ENCODE measurements around the gene AKAP7.
"Not testable (repeated sequence)": the region's sequence is repeated elsewhere in the genome, so short reads cannot be mapped to it uniquely, and the experiment has no call there.

Gene AKAP7

DNA sequence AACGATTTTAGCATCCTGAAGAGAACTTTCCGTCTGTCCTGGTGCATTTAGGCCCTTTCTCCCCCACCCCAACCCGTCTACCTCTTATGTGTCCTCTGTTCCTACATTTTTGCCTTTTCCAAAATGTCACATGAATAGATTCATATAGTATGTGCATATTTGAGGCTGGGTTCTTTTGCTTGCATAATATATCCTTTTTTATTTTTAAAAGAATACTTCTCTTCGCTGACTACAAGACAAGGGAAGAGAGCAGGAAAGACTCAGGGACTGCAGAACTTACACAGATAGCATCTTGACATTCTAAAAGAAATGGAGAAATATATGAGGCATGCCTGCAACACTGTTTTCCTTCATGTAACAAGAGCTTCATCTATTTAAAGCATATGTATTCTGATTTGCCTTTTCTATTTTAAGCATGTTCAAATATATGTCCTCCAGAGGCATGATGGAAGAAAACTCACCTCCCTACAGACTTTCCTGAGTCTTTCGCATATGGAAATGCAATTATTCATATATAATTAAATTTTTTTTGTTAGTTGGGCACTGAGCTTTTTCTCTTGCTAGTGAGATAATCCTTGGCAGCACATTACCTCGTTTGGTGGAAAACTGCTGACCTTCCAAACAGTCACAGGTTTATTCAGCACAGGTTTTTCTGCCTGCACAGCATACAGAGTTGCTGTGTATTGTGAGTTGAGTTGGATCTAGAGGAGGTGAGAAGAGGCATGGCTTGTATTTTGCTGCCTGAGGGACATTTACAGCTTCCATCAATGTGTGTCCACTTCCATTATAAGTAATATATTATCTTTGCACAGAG is 170.0 kb downstream of the AKAP7 start:
- DNase-seq (ENCODE audit: low read depth, low spot score): no peak
- Histone ChIP-seq H3K9ac (ENCODE audit: insufficient read length, low read depth) (no peak overlapping the region), H3K4me1 (ENCODE audit: insufficient read depth, insufficient read length) (no peaks in the 10 kb centered on the region), H3K4me3 (ENCODE audit: insufficient read length, low read depth) (no peak overlapping the region), H3K9me3 (ENCODE audit: insufficient read depth, low read length) (peaks cover 17% of the 10 kb centered on the region), H3K27me3 (ENCODE audit: insufficient read depth, insufficient read length) (no peaks in the 10 kb centered on the region), H3K36me3 (ENCODE audit: insufficient read depth, insufficient read length, low read length) (no peaks in the 10 kb centered on the region)
- TF ChIP-seq SUZ12 (IDR thresholded peaks at IDR 0.05; ENCODE audit: extremely low read depth, insufficient read depth, insufficient read length) (no peak), ZNF274 (IDR thresholded peaks at IDR 0.05; ENCODE audit: low read depth, low read length) (no peak), YY1 (IDR thresholded peaks at IDR 0.05; ENCODE audit: insufficient read depth, insufficient read length) (no peak)

DNA sequence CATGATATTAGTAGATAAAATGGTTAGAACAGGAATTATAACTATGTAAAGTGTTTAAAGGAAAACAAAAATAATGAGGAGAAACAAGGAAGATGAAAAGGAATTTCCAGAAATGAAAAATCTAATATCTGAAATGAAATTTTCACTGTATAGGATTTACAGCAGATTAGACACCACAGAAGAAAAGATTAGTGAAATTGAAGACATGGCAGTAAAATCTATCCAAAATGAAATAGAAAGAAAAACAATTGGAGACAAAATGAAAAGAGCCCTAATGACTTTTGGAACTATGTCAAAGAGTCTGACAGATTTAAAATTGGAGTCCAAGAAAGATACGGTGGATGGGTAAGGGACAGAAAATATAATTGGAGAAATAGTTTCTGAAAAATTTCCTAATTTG is 174.2 kb downstream of the AKAP7 start:
- no peak for TF ChIP-seq YY1 (IDR thresholded peaks at IDR 0.05; ENCODE audit: insufficient read depth, insufficient read length)
- TF ChIP-seq SUZ12 (IDR thresholded peaks at IDR 0.05; ENCODE audit: extremely low read depth, insufficient read depth, insufficient read length): no peak
- no peak for TF ChIP-seq ZNF274 (IDR thresholded peaks at IDR 0.05; ENCODE audit: low read depth, low read length)
- no peak for DNase-seq (ENCODE audit: low read depth, low spot score)
- H3K9me3 ChIP-seq (ENCODE audit: insufficient read depth, low read length): peaks cover 21% of the 10 kb centered on the region
- no peaks in the 10 kb centered on the region for H3K36me3 ChIP-seq (ENCODE audit: insufficient read depth, insufficient read length, low read length)
- H3K9ac ChIP-seq (ENCODE audit: insufficient read length, low read depth): no peak overlapping the region
- no peaks in the 10 kb centered on the region for H3K27me3 ChIP-seq (ENCODE audit: insufficient read depth, insufficient read length)
- no peaks in the 10 kb centered on the region for H3K4me1 ChIP-seq (ENCODE audit: insufficient read depth, insufficient read length)
- H3K4me3 ChIP-seq (ENCODE audit: insufficient read length, low read depth): no peak overlapping the region

DNA sequence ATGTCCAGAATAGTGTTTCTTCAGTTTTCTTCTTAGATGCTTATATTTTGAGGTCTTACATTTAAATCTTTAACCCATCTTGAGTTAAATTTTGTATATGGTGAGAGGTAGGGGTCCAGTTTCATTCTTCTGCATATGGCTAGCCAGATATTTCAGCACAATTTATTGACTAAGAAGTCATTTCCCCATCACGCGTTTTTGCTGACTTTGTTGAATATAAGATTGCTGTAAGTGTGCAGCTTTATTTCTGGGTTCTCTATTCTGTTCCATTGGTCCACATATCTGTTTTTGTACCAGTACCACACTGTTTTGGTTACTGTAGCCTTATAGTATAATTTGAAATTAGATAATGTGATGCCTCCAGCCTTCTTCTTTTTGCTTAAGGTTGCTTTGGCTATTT is 179.6 kb downstream of the AKAP7 start:
- Histone ChIP-seq H3K4me3 (ENCODE audit: insufficient read length, low read depth) (no peak overlapping the region), H3K9ac (ENCODE audit: insufficient read length, low read depth) (no peak overlapping the region), H3K36me3 (ENCODE audit: insufficient read depth, insufficient read length, low read length) (no peaks in the 10 kb centered on the region), H3K4me1 (ENCODE audit: insufficient read depth, insufficient read length) (no peaks in the 10 kb centered on the region), H3K9me3 (ENCODE audit: insufficient read depth, low read length) (peaks cover 32% of the 10 kb centered on the region), H3K27me3 (ENCODE audit: insufficient read depth, insufficient read length) (no peaks in the 10 kb centered on the region)
- no peak for TF ChIP-seq SUZ12 (IDR thresholded peaks at IDR 0.05; ENCODE audit: extremely low read depth, insufficient read depth, insufficient read length)
- no peak for TF ChIP-seq ZNF274 (IDR thresholded peaks at IDR 0.05; ENCODE audit: low read depth, low read length)
- TF ChIP-seq YY1 (IDR thresholded peaks at IDR 0.05; ENCODE audit: insufficient read depth, insufficient read length): no peak
- no peak for DNase-seq (ENCODE audit: low read depth, low spot score)

DNA sequence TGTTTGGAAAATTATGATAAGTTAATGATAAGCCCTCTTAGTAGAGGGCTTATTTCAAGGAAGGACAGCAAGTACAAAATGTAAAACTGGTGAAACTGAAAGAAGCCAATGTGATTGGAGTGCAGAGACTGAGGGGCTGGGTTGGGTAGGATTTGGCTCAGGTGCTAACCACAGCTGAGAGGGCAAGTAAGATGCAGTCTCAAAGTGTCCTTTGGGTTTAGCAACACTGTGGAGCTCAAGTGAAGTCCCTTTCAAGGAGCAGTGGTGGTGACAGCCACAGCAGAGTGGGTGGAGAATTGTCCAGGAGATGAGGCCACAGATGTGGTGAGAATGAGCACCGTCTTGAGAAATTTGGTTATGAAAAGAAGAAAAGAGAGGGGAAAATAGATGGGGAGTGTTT is 181.4 kb downstream of the AKAP7 start:
- Histone ChIP-seq H3K9me3 (ENCODE audit: insufficient read depth, low read length) (peaks cover 25% of the 10 kb centered on the region; the same call in 1 of the 2 replicates), H3K4me3 (ENCODE audit: insufficient read length, low read depth) (no peak overlapping the region), H3K4me1 (ENCODE audit: insufficient read depth, insufficient read length) (no peaks in the 10 kb centered on the region), H3K36me3 (ENCODE audit: insufficient read depth, insufficient read length, low read length) (no peaks in the 10 kb centered on the region), H3K9ac (ENCODE audit: insufficient read length, low read depth) (no peak overlapping the region), H3K27me3 (ENCODE audit: insufficient read depth, insufficient read length) (no peaks in the 10 kb centered on the region)
- TF ChIP-seq YY1 (IDR thresholded peaks at IDR 0.05; ENCODE audit: insufficient read depth, insufficient read length) (no peak), SUZ12 (IDR thresholded peaks at IDR 0.05; ENCODE audit: extremely low read depth, insufficient read depth, insufficient read length) (no peak), ZNF274 (IDR thresholded peaks at IDR 0.05; ENCODE audit: low read depth, low read length) (no peak)
- no peak for DNase-seq (ENCODE audit: low read depth, low spot score)

DNA sequence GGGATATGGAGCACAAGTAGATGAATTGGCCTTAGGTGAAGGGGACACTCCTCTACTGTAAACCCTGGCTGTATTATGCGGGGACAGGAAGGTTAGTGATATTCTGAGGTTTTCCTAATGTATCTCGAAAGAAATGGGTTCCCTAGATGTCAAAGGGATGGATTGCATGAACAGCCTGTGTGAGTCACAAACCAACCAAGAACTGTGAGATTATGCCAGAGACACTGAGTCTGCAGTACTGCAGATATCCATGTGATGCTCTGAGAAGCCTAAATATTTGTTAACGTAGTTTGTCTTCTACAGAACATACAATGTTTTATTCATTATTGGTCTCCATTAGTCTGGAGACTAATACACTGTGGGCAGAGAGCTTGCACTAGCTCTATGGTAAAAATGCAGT is 182.2 kb downstream of the AKAP7 start:
- Histone ChIP-seq H3K9ac (ENCODE audit: insufficient read length, low read depth) (no peak overlapping the region), H3K27me3 (ENCODE audit: insufficient read depth, insufficient read length) (no peaks in the 10 kb centered on the region), H3K9me3 (ENCODE audit: insufficient read depth, low read length) (peaks cover 25% of the 10 kb centered on the region; the same call in 1 of the 2 replicates), H3K4me3 (ENCODE audit: insufficient read length, low read depth) (no peak overlapping the region), H3K36me3 (ENCODE audit: insufficient read depth, insufficient read length, low read length) (no peaks in the 10 kb centered on the region), H3K4me1 (ENCODE audit: insufficient read depth, insufficient read length) (no peaks in the 10 kb centered on the region)
- DNase-seq (ENCODE audit: low read depth, low spot score): no peak
- TF ChIP-seq SUZ12 (IDR thresholded peaks at IDR 0.05; ENCODE audit: extremely low read depth, insufficient read depth, insufficient read length) (no peak), ZNF274 (IDR thresholded peaks at IDR 0.05; ENCODE audit: low read depth, low read length) (no peak), YY1 (IDR thresholded peaks at IDR 0.05; ENCODE audit: insufficient read depth, insufficient read length) (no peak)

DNA sequence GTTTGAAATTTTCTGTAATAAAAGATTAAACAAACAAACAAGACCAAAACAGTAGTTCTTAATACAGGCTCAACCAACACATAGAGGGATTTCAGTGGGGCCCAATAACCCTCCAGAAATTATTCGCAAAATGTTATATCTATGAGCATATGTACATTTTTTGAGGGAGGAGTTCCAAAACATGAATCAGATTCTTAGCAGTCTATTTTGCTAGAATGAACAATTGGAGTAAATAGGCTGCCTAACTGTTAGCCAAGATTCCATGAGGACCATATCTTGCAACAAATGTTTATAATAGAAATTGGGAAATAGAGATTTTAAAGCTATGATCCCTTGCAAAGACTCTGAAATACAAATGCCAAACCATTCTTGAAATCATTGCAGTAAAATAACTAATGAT is 186.3 kb downstream of the AKAP7 start:
- Histone ChIP-seq H3K27me3 (ENCODE audit: insufficient read depth, insufficient read length) (no peaks in the 10 kb centered on the region), H3K36me3 (ENCODE audit: insufficient read depth, insufficient read length, low read length) (no peaks in the 10 kb centered on the region), H3K4me3 (ENCODE audit: insufficient read length, low read depth) (no peak overlapping the region), H3K9me3 (ENCODE audit: insufficient read depth, low read length) (peaks cover 11% of the 10 kb centered on the region; the same call in 1 of the 2 replicates), H3K9ac (ENCODE audit: insufficient read length, low read depth) (no peak overlapping the region), H3K4me1 (ENCODE audit: insufficient read depth, insufficient read length) (no peaks in the 10 kb centered on the region)
- TF ChIP-seq SUZ12 (IDR thresholded peaks at IDR 0.05; ENCODE audit: extremely low read depth, insufficient read depth, insufficient read length) (no peak), ZNF274 (IDR thresholded peaks at IDR 0.05; ENCODE audit: low read depth, low read length) (no peak), YY1 (IDR thresholded peaks at IDR 0.05; ENCODE audit: insufficient read depth, insufficient read length) (no peak)
- DNase-seq (ENCODE audit: low read depth, low spot score): no peak

DNA sequence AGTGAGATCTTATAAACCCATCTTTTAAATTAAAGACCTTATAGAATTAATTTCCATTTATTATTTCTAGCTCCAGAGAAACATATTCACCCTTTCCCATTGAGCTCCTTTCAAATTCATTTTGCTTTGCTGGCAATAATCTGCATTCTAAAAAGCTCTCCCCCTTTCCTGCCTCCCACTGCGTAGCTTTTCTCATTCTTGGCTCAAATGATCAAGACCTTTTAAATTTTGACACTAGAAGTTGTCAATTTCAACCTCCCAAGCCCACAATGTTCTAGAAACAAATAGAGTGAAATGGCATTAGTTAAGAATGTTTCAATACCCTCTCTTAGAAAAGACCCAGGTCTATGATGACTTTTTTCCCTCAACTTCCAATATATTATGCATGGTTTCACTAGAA is 186.9 kb downstream of the AKAP7 start:
- H3K27me3 ChIP-seq (ENCODE audit: insufficient read depth, insufficient read length): no peaks in the 10 kb centered on the region
- H3K4me3 ChIP-seq (ENCODE audit: insufficient read length, low read depth): no peak overlapping the region
- H3K36me3 ChIP-seq (ENCODE audit: insufficient read depth, insufficient read length, low read length): no peaks in the 10 kb centered on the region
- no peak overlapping the region for H3K9ac ChIP-seq (ENCODE audit: insufficient read length, low read depth)
- H3K4me1 ChIP-seq (ENCODE audit: insufficient read depth, insufficient read length): no peaks in the 10 kb centered on the region
- no peak for TF ChIP-seq ZNF274 (IDR thresholded peaks at IDR 0.05; ENCODE audit: low read depth, low read length)
- no peak for TF ChIP-seq YY1 (IDR thresholded peaks at IDR 0.05; ENCODE audit: insufficient read depth, insufficient read length)
- TF ChIP-seq SUZ12 (IDR thresholded peaks at IDR 0.05; ENCODE audit: extremely low read depth, insufficient read depth, insufficient read length): no peak
- H3K9me3 ChIP-seq (ENCODE audit: insufficient read depth, low read length): peaks cover 6% of the 10 kb centered on the region; the same call in 1 of the 2 replicates
- no peak for DNase-seq (ENCODE audit: low read depth, low spot score)

DNA sequence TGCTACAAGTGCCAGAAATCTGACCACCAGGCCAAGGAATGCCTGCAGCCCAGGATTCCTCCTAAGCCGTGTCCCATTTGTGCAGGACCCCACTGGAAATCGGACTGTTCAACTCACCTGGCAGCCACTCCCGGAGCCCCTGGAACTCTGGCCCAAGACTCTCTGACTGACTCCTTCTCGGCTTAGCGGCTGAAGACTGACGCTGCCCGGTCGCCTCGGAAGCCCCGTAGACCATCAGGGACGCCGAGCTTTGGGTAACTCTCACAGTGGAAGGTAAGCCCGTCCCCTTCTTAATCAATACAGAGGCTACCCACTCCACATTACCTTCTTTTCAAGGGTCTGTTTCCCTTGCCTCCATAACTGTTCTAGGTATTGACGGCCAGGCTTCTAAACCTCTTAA is 190.4 kb downstream of the AKAP7 start:
- H3K36me3 ChIP-seq (ENCODE audit: insufficient read depth, insufficient read length, low read length); H3K4me3 ChIP-seq (ENCODE audit: insufficient read length, low read depth); H3K9me3 ChIP-seq (ENCODE audit: insufficient read depth, low read length); H3K27me3 ChIP-seq (ENCODE audit: insufficient read depth, insufficient read length); DNase-seq (ENCODE audit: low read depth, low spot score); H3K4me1 ChIP-seq (ENCODE audit: insufficient read depth, insufficient read length): not testable (repeated sequence)
- peak overlapping the region; percentile 42 for H3K9ac ChIP-seq (ENCODE audit: insufficient read length, low read depth)

DNA sequence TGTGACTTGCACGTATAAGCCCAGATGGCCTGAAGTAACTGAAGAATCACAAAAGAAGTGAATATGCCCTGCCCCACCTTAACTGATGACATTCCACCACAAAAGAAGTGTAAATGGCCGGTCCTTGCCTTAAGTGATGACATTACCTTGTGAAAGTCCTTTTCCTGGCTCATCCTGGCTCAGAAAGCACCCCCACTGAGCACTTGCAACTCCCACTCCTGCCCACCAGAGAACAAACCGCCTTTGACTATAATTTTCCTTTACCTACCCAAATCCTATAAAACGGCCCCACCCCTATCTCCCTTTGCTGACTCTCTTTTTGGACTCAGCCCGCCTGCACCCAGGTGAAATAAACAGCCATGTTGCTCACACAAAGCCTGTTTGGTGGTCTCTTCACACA is 193.5 kb downstream of the AKAP7 start:
- H3K27me3 ChIP-seq (ENCODE audit: insufficient read depth, insufficient read length); H3K9me3 ChIP-seq (ENCODE audit: insufficient read depth, low read length); H3K4me1 ChIP-seq (ENCODE audit: insufficient read depth, insufficient read length); H3K4me3 ChIP-seq (ENCODE audit: insufficient read length, low read depth); H3K36me3 ChIP-seq (ENCODE audit: insufficient read depth, insufficient read length, low read length); H3K9ac ChIP-seq (ENCODE audit: insufficient read length, low read depth): not testable (repeated sequence)
- DNase-seq (ENCODE audit: low read depth, low spot score): peak; percentile 49
